HepG2 (cell line): ENCODE data around the gene RNF183. TPM values are rescaled to one million over a fixed set of nuclear protein-coding genes. Genes with fewer than 3 reads are reported as not detected.

Experiments used
- ARID5B ChIP-seq: IDR thresholded peaks from 2 replicates; pipeline ENCODE4 v1.4.0; 2020; ENCODE audit warnings: mild to moderate bottlenecking, missing genetic modification reagents
- ATF2 ChIP-seq: sonication (generic); formaldehyde crosslinking; IDR thresholded peaks from 2 replicates; pipeline ENCODE4 v1.4.0; 2020; ENCODE audit warnings: missing genetic modification reagents
- BORCS8-MEF2B ChIP-seq: sonication (generic); formaldehyde crosslinking; IDR thresholded peaks from 2 replicates; pipeline ENCODE4 v1.8.0; 2022; ENCODE audit warnings: mild to moderate bottlenecking, missing genetic modification reagents
- CBFB ChIP-seq: sonication (generic); formaldehyde crosslinking; IDR thresholded peaks from 2 replicates; pipeline ENCODE4 v1.4.0; 2020; ENCODE audit warnings: missing genetic modification reagents
- CREB1 ChIP-seq, 2 experiments: fragments of 450-650 bp in 1 of 2; IDR thresholded peaks; 2 replicates each; pipeline ENCODE4 v1.6.1; 2016 to 2017; ENCODE audit warnings: control low read depth in 1 of 2, mild to moderate bottlenecking in 1 of 2, missing compliant biosample characterization in 1 of 2, missing genetic modification characterization in 1 of 2
- HNRNPK ChIP-seq: fragments of 200-400 bp; formaldehyde crosslinking; IDR thresholded peaks from 2 replicates; pipeline ENCODE4 v1.6.1; 2018; ENCODE audit warnings: low read length, low read depth, moderate library complexity, mild to moderate bottlenecking; ENCODE audit not compliant: poor library complexity, severe bottlenecking
- MEIS1 ChIP-seq: sonication (generic); formaldehyde crosslinking; IDR thresholded peaks from 2 replicates; pipeline ENCODE4 v1.9.0; 2021; ENCODE audit warnings: mild to moderate bottlenecking, missing genetic modification reagents, moderate library complexity, borderline replicate concordance
- NFATC3 ChIP-seq: sonication (generic); formaldehyde crosslinking; IDR thresholded peaks from 2 replicates; pipeline ENCODE4 v1.5.1; 2020; ENCODE audit warnings: mild to moderate bottlenecking, missing genetic modification reagents
- PAF1 ChIP-seq: IDR thresholded peaks from 2 replicates; pipeline ENCODE4 v1.6.1; 2016; ENCODE audit warnings: missing genetic modification reagents, missing compliant biosample characterization
- RFX5 ChIP-seq: IDR thresholded peaks from 2 replicates; pipeline ENCODE4 v1.6.1; 2011; ENCODE audit warnings: low read depth, low read length, improper control_type of control experiment
- RNF219 ChIP-seq: sonication (generic); formaldehyde crosslinking; IDR thresholded peaks from 2 replicates; pipeline ENCODE4 v1.5.0; 2020; ENCODE audit warnings: mild to moderate bottlenecking, missing genetic modification reagents
- SKIL ChIP-seq: sonication (generic); formaldehyde crosslinking; IDR thresholded peaks from 2 replicates; pipeline ENCODE4 v1.8.0; 2022; ENCODE audit warnings: missing genetic modification reagents, mild to moderate bottlenecking, moderate library complexity, borderline replicate concordance
- SOX5 ChIP-seq: IDR thresholded peaks from 2 replicates; pipeline ENCODE4 v1.6.1; 2016; ENCODE audit warnings: borderline replicate concordance
- SP140L ChIP-seq: sonication (generic); formaldehyde crosslinking; IDR thresholded peaks from 2 replicates; pipeline ENCODE4 v1.4.0; 2020; ENCODE audit warnings: missing genetic modification reagents, borderline replicate concordance
- ZNF124 ChIP-seq: sonication (generic); formaldehyde crosslinking; IDR thresholded peaks from 2 replicates; pipeline ENCODE4 v1.4.0; 2020; ENCODE audit warnings: missing genetic modification reagents
- ZNF180 ChIP-seq: sonication (generic); formaldehyde crosslinking; IDR thresholded peaks from 2 replicates; pipeline ENCODE4 v1.4.0; 2020; ENCODE audit warnings: low read depth, missing genetic modification reagents, borderline replicate concordance
- ZNF576 ChIP-seq: sonication (generic); formaldehyde crosslinking; IDR thresholded peaks from 2 replicates; pipeline ENCODE4 v1.4.0; 2020; ENCODE audit warnings: mild to moderate bottlenecking, missing genetic modification reagents
- ZSCAN9 ChIP-seq: IDR thresholded peaks from 2 replicates; pipeline ENCODE4 v1.6.1; 2016; ENCODE audit warnings: borderline replicate concordance
- polyA plus RNA-seq, 8 experiments: library from polyadenylated mRNA; depleted of rRNA in 3 of 8; stranded (reverse) in 7 of 8; unstranded in 1 of 8; fragments of >200 nt; fragmentation: Illumina TruSeq in 4 of 8; extraction: Trizol in 4 of 8; gene quantifications; 2 replicates each; pipeline versions ENCODE4 v1.2.1 to v1.2.3, GENCODE V29; 2011 to 2016; ENCODE audit warnings: low read depth in 4 of 8, missing spikeins in 1 of 8, mixed read lengths in 1 of 8; ENCODE audit not compliant: insufficient read depth in 1 of 8
- total RNA-seq, 5 experiments: library from RNA; depleted of rRNA; stranded (reverse); fragments of >200 nt; fragmentation: Illumina TruSeq; extraction: Trizol; gene quantifications; 2 replicates each; pipeline ENCODE4 v1.2.3, GENCODE V29; 2016; ENCODE audit warnings: low read depth in 1 of 5

The RNF183 gene
- total and polyA plus RNA-seq, 2 of the 13 experiments (the other 11 are each of a cell fraction or from before 2014, with no cell fraction given): 0.13 to 6.5 TPM

GRCh38 chr9:113275157-113276131 lies 27.7 kb downstream of the RNF183 start, which contains the start of the genes CDC26 and PRPF4 (continued):
- TF ChIP-seq ZNF576: no peak
- TF ChIP-seq CREB1 (IDR thresholded peaks at IDR 0.05): peak; percentile 98
- TF ChIP-seq CREB1 (CRISPR knock-in tag; IDR thresholded peaks at IDR 0.05): peak; percentile 99
- TF ChIP-seq ARID5B (CRISPR knock-in tag): peak; percentile 43; the same call in 1 of the 2 replicates
- no peak for TF ChIP-seq PAF1 (CRISPR knock-in tag)
- peak; percentile 67; the same call in 1 of the 2 replicates for TF ChIP-seq ZNF124 (CRISPR knock-in tag)
- peak; percentile 51; the same call in 1 of the 2 replicates for TF ChIP-seq RFX5
- TF ChIP-seq SOX5 (CRISPR knock-in tag): peak; percentile 47; the same call in 1 of the 2 replicates
- no peak for TF ChIP-seq NFATC3 (CRISPR knock-in tag)
- peak; percentile 78 for TF ChIP-seq ATF2 (CRISPR knock-in tag)
- peak; percentile 73; the same call in 1 of the 2 replicates for TF ChIP-seq ZNF180 (CRISPR knock-in tag)
- no peak for TF ChIP-seq HNRNPK
- TF ChIP-seq ZSCAN9 (CRISPR knock-in tag): no peak
- peak; percentile 21; the same call in 1 of the 2 replicates for TF ChIP-seq MEIS1
- 0 out of 2 replicates have a peak, but pooled peaks have one; percentile 33 for TF ChIP-seq CBFB (CRISPR knock-in tag)
- no peak for TF ChIP-seq SKIL (CRISPR knock-in tag)
- TF ChIP-seq SP140L: no peak
- TF ChIP-seq BORCS8-MEF2B (CRISPR knock-in tag): peak; percentile 92
- no peak for TF ChIP-seq RNF219 (CRISPR knock-in tag)
